Head of caudate nucleus (tissue), 42 donors: Measurements from ENCODE around the gene PNPO.
"Not testable (repeated sequence)": the region's sequence is repeated elsewhere in the genome, so short reads cannot be mapped to it uniquely, and the experiment has no call there.

ENCODE experiments used
- DNase-seq, 42 donors: peaks; one replicate each; pipeline versions ENCODE4 v3.0.0 to v3.0.0-alpha.2; 2020 to 2021; ENCODE audit warnings: mixed read lengths in 7 of 42
- intact Hi-C: fragments of 100-400 bp; cut with DNase I; formaldehyde crosslinking; loops from one replicate; pipeline ENCODE4 v1.15.0; 2022

Gene PNPO

GRCh38 chr17:47988445-47988844 lies 47.1 kb downstream of the PNPO start:
- intact Hi-C loops, DNase-seq: not testable (repeated sequence)

GRCh38 chr17:47989159-47989558 lies 47.8 kb downstream of the PNPO start:
- intact Hi-C loops, result no loop called here
- DNase-seq, result peak in 2 of 42 donors; percentile 33 to 47

DNA sequence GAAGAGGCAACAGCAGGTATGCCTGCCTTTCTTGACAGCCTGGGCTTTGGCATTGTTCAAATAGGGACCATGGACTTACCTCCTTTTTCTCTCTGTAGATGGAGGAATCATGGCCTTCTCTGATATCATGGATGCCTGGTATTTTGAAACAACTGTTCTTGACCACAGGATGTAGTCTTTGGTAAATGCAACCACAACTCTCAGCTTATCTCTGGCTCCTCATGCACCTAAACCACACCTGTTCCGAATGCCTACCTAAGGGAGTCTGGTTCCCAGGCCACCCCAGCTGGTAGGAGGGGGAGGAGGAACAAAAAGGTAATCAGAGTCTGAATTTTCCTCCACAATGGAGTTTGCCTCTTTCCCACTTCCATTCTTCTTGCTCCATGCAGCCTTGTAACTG lies 48.3 kb downstream of the PNPO start:
- DNase-seq, result no peak
- intact Hi-C loops, result no loop called here

- no peak for DNase-seq
- intact Hi-C loops, result no loop called here
Measured at GRCh38 chr17:47990962-47991731, 49.8 kb downstream of the PNPO start.

- DNase-seq, result no peak
- intact Hi-C loops, result no loop called here
Measured at GRCh38 chr17:47992216-47992615, 50.8 kb downstream of the PNPO start.

- no peak for DNase-seq
- intact Hi-C loops, result no loop called here
Measured at GRCh38 chr17:47993031-47993564, 51.7 kb downstream of the PNPO start.

- DNase-seq, result no peak
- intact Hi-C loops, result no loop called here
Measured at GRCh38 chr17:47993964-47994363, 52.6 kb downstream of the PNPO start.

DNA sequence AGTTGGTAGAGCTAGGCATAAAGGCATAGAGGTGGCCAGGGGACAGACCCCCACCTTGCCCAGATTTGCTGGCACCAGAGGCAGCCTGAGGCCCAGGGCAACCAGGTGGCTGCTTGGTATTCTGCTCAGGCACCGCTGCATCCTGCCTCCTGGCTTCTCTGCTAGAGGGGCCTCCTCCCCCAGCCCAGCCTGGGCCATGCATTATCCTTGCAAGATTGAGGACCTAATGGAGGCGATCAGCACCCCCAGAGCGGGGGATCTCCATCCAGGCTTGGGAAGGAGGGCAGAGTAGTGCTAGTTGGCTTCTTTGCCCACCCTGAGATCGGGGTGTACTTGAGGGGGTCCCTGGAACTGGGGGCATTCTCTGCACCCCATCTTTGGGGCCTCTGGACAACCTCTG lies 53.4 kb downstream of the PNPO start:
- DNase-seq, result no peak
- intact Hi-C loops, result no loop called here

GRCh38 chr17:47995241-47995935 lies 54.0 kb downstream of the PNPO start:
- intact Hi-C loops, result no loop called here
- DNase-seq, result no peak

DNA sequence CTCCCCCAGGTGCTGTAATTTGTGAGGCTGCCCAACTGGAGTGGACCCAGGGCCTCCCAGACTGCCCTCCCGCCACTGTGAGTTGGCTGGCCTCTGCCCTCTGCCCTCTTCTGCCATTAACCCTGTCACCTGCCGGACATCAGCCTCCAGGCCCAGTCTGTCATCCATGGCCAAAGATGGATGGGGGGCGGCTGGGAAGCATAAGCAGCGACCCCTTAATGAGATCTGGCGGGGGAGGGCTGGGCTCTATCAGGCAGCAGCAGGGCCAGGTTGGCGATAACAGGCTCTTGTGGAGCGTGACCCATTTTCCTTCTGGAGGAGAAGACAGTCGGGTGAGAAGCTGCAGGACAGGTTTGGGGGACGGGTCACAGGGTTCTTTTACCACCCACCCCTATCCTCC lies 54.8 kb downstream of the PNPO start:
- DNase-seq, result no peak
- intact Hi-C loops, result no loop called here

GRCh38 chr17:47997586-47997985 lies 56.2 kb downstream of the PNPO start:
- intact Hi-C loops, result no loop called here
- DNase-seq, result no peak

DNA sequence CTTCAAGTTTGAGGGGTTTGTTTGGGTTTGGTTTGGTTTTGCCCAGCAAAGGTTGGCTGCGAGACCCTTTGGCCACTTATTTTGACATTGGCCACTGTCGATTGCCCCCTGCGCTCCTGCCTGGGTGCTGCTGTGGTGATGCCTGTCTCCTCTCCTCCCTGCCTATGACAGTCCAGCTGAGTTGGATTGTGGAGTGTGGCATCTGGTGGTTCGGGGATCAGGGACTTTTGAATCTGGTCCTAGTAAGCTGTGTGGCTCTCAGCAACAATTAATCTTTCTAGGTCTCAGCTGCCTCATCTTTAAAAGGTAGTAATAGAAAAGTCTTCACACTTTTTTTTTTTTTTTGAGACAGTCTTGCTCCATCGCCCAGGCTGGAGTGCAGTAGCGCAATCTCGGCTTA lies 56.7 kb downstream of the PNPO start:
- intact Hi-C loops, result no loop called here
- no peak for DNase-seq
